ENCODE results near the gene SYT9. TPM values are rescaled to one million over a fixed set of nuclear protein-coding genes. Genes with fewer than 3 reads are reported as not detected.

The SYT9 gene
- total RNA-seq, 4 donors from 2014 or later = 0.24 to 2.1 (median 0.52) TPM

- DNase-seq (ENCODE audit: low spot score in 2 of 2) = no peak
- H3K27ac ChIP-seq = no peak overlapping the region
- H3K4me1 ChIP-seq = no peaks in the 10 kb centered on the region
- 99% methylated on average over 12 of the region's 12 CpGs for WGBS
- no peak overlapping the region for H3K4me3 ChIP-seq
- no peaks in the 10 kb centered on the region for H3K9me3 ChIP-seq
- no peaks in the 10 kb centered on the region for H3K36me3 ChIP-seq
- no peak for TF ChIP-seq POLR2AphosphoS5 (IDR thresholded peaks at IDR 0.05)
- no peaks in the 10 kb centered on the region for H3K27me3 ChIP-seq
Measured at GRCh38 chr11:7448201-7448600, 196.5 kb downstream of the SYT9 start.

- no peak for DNase-seq (ENCODE audit: low spot score in 2 of 2)
- 76% methylated on average over 3 of the region's 3 CpGs for WGBS
- no peak overlapping the region for H3K4me3 ChIP-seq
- no peaks in the 10 kb centered on the region for H3K4me1 ChIP-seq
- H3K9me3 ChIP-seq = no peaks in the 10 kb centered on the region
- H3K27ac ChIP-seq = no peak overlapping the region
- no peaks in the 10 kb centered on the region for H3K27me3 ChIP-seq
- TF ChIP-seq EP300 (IDR thresholded peaks at IDR 0.05) (no peak), POLR2AphosphoS5 (IDR thresholded peaks at IDR 0.05) (no peak), POLR2A (IDR thresholded peaks at IDR 0.05) (no peak), CTCF (IDR thresholded peaks at IDR 0.05) (no peak)
- H3K36me3 ChIP-seq = no peaks in the 10 kb centered on the region
Measured at GRCh38 chr11:7449211-7449840, 197.6 kb downstream of the SYT9 start.

- WGBS = 52% methylated on average over 4 of the region's 4 CpGs
- TF ChIP-seq POLR2AphosphoS5 (IDR thresholded peaks at IDR 0.05) = no peak
- TF ChIP-seq EP300 (IDR thresholded peaks at IDR 0.05) = no peak
- TF ChIP-seq POLR2A (IDR thresholded peaks at IDR 0.05) = no peak
- TF ChIP-seq CTCF (IDR thresholded peaks at IDR 0.05) = no peak
- no peaks in the 10 kb centered on the region for H3K36me3 ChIP-seq
- H3K9me3 ChIP-seq = no peaks in the 10 kb centered on the region
- H3K4me3 ChIP-seq = no peak overlapping the region
- no peaks in the 10 kb centered on the region for H3K4me1 ChIP-seq
- H3K27me3 ChIP-seq = no peaks in the 10 kb centered on the region
- H3K27ac ChIP-seq = no peak overlapping the region
- DNase-seq (ENCODE audit: low spot score in 2 of 2) = no peak
Measured at GRCh38 chr11:7449841-7450214, 198.1 kb downstream of the SYT9 start.

GRCh38 chr11:7450836-7451235, 199.1 kb downstream of the SYT9 start:
- Histone ChIP-seq H3K4me3 (no peak overlapping the region), H3K9me3 (no peaks in the 10 kb centered on the region), H3K36me3 (no peaks in the 10 kb centered on the region), H3K27ac (no peak overlapping the region), H3K4me1 (no peaks in the 10 kb centered on the region), H3K27me3 (no peaks in the 10 kb centered on the region)
- DNase-seq (ENCODE audit: low spot score in 2 of 2) = no peak
- 85% methylated on average over 3 of the region's 3 CpGs for WGBS
- no peak for TF ChIP-seq EP300 (IDR thresholded peaks at IDR 0.05)
- no peak for TF ChIP-seq POLR2AphosphoS5 (IDR thresholded peaks at IDR 0.05)
- TF ChIP-seq POLR2A (IDR thresholded peaks at IDR 0.05) = no peak
- no peak for TF ChIP-seq CTCF (IDR thresholded peaks at IDR 0.05)

GRCh38 chr11:7451520-7451919, 199.8 kb downstream of the SYT9 start:
- no peak overlapping the region for H3K4me3 ChIP-seq
- no peaks in the 10 kb centered on the region for H3K4me1 ChIP-seq
- no peaks in the 10 kb centered on the region for H3K27me3 ChIP-seq
- H3K9me3 ChIP-seq = no peaks in the 10 kb centered on the region
- no peak for DNase-seq (ENCODE audit: low spot score in 2 of 2)
- WGBS = 77% methylated on average over 3 of the region's 3 CpGs
- TF ChIP-seq CTCF (IDR thresholded peaks at IDR 0.05) = no peak
- TF ChIP-seq EP300 (IDR thresholded peaks at IDR 0.05) = no peak
- no peak for TF ChIP-seq POLR2A (IDR thresholded peaks at IDR 0.05)
- no peak for TF ChIP-seq POLR2AphosphoS5 (IDR thresholded peaks at IDR 0.05)
- no peak overlapping the region for H3K27ac ChIP-seq
- H3K36me3 ChIP-seq = no peaks in the 10 kb centered on the region

Data from suprapubic skin (tissue), 4 donors.